Right lobe of liver (tissue), 6 donors: ENCODE data around the gene STRADA. TPM values are rescaled to one million over a fixed set of nuclear protein-coding genes. Genes with fewer than 3 reads are reported as not detected.
A peak's percentile ranks its signal among the peaks of the same experiment; 100 is the strongest.

ENCODE experiments used
- ATAC-seq, 4 donors: fragments of 200-7000 bp; cut with Tn5 transposase; one replicate each; pipeline ENCODE4 v1.9.1; 2020; ENCODE audit warnings: mild to moderate bottlenecking in 4 of 4, moderate library complexity in 4 of 4
- DNase-seq, 3 donors: peaks; one replicate each; pipeline ENCODE4 v3.0.0-alpha.2; 2020
- H3K27ac ChIP-seq, 3 donors: fragments of 200-600 bp; one replicate each; pipeline ENCODE4 v1.8.0; 2022
- H3K27me3 ChIP-seq, 2 donors: fragments of 200-600 bp; one replicate each; pipeline ENCODE4 v1.8.0; 2022
- H3K36me3 ChIP-seq, 4 donors: fragments of 200-600 bp; sonication (generic) in 1 of 4; one replicate each; pipeline versions ENCODE4 v1.5.1 to v1.8.0; 2017 to 2022; ENCODE audit warnings: control low read depth in 1 of 4
- H3K4me1 ChIP-seq, 4 donors: fragments of 200-600 bp; sonication (generic) in 1 of 4; one replicate each; pipeline versions ENCODE4 v1.5.1 to v1.8.0; 2017 to 2022; ENCODE audit warnings: control low read depth in 1 of 4
- H3K4me3 ChIP-seq, 3 donors: fragments of 200-600 bp; one replicate each; pipeline ENCODE4 v1.8.0; 2022
- H3K9me3 ChIP-seq, 4 donors: fragments of 200-600 bp; sonication (generic) in 1 of 4; one replicate each; pipeline versions ENCODE4 v1.5.1 to v1.8.0; 2017 to 2022; ENCODE audit warnings: control low read depth in 1 of 4
- POLR2A ChIP-seq: fragments of 450-650 bp; IDR thresholded peaks from one replicate; pipeline ENCODE4 v1.6.1; 2017; ENCODE audit warnings: antibody characterized with exemption, mild to moderate bottlenecking
- WGBS: methylation state at CpG from one replicate; pipeline ENCODE4 v1.1.6; 2018; ENCODE audit warnings: low coverage, low lambda C conversion rate; ENCODE audit not compliant: insufficient coverage; ENCODE audit errors: missing lambda C conversion rate; 5-methylcytosine and 5-hydroxymethylcytosine counted together
- intact Hi-C, 2 donors: fragments of 100-400 bp; cut with DNase I; formaldehyde crosslinking; loops; one replicate each; pipeline versions ENCODE4 v1.11.2 to v1.14.1; 2022
- total RNA-seq, 6 experiments: library from RNA; depleted of rRNA in 2 of 6; stranded (reverse); fragments of >200 nt in 2 of 6; fragmentation: NEBNext Ultra II Directional in 3 of 6; extraction: Animal tissue kit (Norgen Biotek cat#: 25700) in 3 of 6; gene quantifications; one replicate each; pipeline versions ENCODE4 v1.1.0 to v1.2.4, GENCODE V29; 2016 to 2023
- TF ChIP-seq, protein P1 (sequence below), 4 donors: fragments of 200-600 bp in 3 of 4; fragments of 450-650 bp in 1 of 4; IDR thresholded peaks; one replicate each; pipeline versions ENCODE4 v1.5.1 to v1.8.0; 2016 to 2022; ENCODE audit warnings: antibody characterized with exemption in 4 of 4, mild to moderate bottlenecking in 2 of 4
- donor health status: DM: no; HTN: yes; CAD: no.
- donor health status: DM: no; HTN: no; CAD: no.
- donor health status: DM: no; HTN: no; CAD: no.
- donor health status: DM: no; HTN: yes; CAD: no.
- donor health status: DM: no; HTN: yes; CAD: no.

The STRADA gene
- total RNA-seq, 6 experiments from 2014 or later, result 8.4 to 15.1 (median 13.0) TPM

DNA sequence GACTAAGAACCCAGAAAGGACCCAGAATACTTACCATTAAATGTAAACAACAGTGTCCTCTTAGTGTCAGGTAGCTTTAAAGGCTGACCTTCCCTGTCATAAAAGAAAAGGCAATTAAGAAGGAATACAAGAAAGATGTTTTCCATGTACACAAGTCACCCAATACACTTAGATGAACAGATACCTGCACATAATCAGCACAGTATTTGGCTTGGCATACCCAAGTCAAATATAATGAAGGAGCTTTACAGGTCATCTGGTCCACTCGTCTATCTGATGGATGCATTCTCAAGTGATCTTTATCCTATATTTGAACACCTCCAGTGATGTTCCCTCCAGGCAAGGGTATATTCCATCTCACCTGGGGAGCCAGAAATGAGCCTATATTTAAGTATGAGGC lies 11.1 kb upstream of the STRADA start:
- DNase-seq (no peak), ATAC-seq (no peak)
- Histone ChIP-seq H3K9me3 (no peaks in the 10 kb centered on the region), H3K4me1 (no peaks in the 10 kb centered on the region), H3K27ac (no peak overlapping the region), H3K4me3 (no peak overlapping the region), H3K36me3 (peaks cover 0 to 61% (median 27%) of the 10 kb centered on the region in 4 donors), H3K27me3 (no peaks in the 10 kb centered on the region)
- TF ChIP-seq POLR2A, result no peak
- TF ChIP-seq, protein P1, sequence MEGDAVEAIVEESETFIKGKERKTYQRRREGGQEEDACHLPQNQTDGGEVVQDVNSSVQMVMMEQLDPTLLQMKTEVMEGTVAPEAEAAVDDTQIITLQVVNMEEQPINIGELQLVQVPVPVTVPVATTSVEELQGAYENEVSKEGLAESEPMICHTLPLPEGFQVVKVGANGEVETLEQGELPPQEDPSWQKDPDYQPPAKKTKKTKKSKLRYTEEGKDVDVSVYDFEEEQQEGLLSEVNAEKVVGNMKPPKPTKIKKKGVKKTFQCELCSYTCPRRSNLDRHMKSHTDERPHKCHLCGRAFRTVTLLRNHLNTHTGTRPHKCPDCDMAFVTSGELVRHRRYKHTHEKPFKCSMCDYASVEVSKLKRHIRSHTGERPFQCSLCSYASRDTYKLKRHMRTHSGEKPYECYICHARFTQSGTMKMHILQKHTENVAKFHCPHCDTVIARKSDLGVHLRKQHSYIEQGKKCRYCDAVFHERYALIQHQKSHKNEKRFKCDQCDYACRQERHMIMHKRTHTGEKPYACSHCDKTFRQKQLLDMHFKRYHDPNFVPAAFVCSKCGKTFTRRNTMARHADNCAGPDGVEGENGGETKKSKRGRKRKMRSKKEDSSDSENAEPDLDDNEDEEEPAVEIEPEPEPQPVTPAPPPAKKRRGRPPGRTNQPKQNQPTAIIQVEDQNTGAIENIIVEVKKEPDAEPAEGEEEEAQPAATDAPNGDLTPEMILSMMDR (IDR thresholded peaks at IDR 0.05), result no peak
- WGBS, result 25% methylated on average over 1 of the region's 1 CpG
- intact Hi-C loops, result no loop called here

DNA sequence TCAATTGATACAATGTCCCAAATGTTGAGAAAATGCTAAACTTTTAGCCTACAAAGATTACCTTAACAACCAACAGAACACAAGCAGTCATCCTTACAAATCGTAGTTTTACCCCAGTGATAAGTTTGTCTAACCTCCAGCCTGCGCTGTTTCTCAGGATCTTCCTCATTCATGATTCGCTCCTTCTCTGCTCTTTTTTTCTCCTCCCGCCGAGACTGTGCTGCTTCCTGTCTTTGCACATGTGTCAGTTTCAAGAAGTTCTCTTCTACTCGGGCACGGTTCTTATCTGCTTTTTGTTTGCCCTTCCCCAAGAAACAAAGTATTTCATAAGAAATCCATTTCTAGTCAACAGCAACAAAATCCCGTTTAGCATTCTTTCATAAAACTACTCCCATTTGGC lies 10.2 kb upstream of the STRADA start:
- DNase-seq, result no peak
- Histone ChIP-seq H3K36me3 (peaks cover 0 to 62% (median 34%) of the 10 kb centered on the region in 4 donors), H3K27me3 (no peaks in the 10 kb centered on the region), H3K9me3 (no peaks in the 10 kb centered on the region), H3K4me3 (no peak overlapping the region), H3K4me1 (no peaks in the 10 kb centered on the region), H3K27ac (no peak overlapping the region)
- ATAC-seq, result peak; percentile 34 to 56 (median 42)
- WGBS, result 42% methylated on average over 8 of the region's 8 CpGs
- intact Hi-C loops, result no loop called here
- TF ChIP-seq, protein P1 (IDR thresholded peaks at IDR 0.05), result no peak
- no peak for TF ChIP-seq POLR2A

DNA sequence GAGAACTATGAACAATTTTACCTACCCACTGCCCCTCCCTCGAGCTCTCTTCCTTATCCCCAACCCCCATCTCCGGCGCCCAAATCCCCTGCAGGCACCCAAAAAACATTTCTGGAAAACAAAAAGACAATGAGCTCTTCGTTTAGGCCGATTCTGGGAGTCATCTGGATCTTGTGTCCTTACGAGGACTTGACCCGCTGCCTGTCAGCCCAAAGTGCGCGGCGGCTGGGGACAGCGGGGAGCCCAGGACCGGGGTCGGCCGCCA lies 524 bp downstream of the STRADA start:
- peak overlapping the region; percentile 33 to 91 (median 70) for H3K27ac ChIP-seq
- peak in 3 of 4 donors; percentile 26 to 52 (median 31) for ATAC-seq
- TF ChIP-seq, protein P1 (IDR thresholded peaks at IDR 0.05), result no peak
- no peak for TF ChIP-seq POLR2A
- 0% methylated on average over 7 of the region's 14 CpGs for WGBS
- DNase-seq, result no peak
- no peaks in the 10 kb centered on the region for H3K9me3 ChIP-seq
- no peaks in the 10 kb centered on the region for H3K27me3 ChIP-seq
- H3K36me3 ChIP-seq, result peaks cover 0 to 7% (median 5%) of the 10 kb centered on the region in 4 donors
- H3K4me3 ChIP-seq, result peak overlapping the region; percentile 74 to 97 (median 80)
- intact Hi-C loops, result no loop called here
- H3K4me1 ChIP-seq, result peaks cover 0 to 8% (median 3%) of the 10 kb centered on the region in 4 donors

DNA sequence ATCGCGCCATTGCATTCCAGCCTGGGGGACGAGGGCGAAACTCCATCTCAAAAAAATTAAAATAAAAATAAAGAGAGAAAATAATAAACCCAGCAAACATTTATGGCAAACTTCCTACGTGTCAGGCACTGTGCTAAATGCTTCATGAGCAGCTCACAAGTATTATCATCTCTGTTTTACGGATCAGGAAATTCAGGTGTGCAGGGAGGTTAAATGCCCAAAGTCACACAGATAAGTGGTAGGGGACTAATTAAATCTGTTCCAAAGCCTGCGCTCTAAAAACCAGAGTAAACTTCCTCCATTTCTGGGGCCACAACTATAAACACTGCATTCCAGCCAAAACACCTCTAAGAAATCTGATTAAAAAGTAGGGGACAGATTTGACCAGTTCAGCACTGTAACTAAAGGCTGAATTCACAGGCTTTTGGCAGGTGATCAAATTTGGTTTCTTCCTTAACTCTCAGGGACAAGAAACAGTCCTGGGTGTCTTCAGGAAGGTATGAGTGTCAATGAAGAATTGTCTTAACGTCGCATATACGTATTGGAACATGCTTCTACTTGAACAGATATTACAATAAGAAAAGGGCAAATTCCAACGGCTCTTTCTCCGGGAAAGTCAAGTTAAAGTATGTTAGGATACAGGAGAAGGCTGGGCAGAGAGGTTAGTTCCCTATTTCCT lies 996 bp downstream of the STRADA start:
- peaks cover 0 to 8% (median 3%) of the 10 kb centered on the region in 4 donors for H3K4me1 ChIP-seq
- DNase-seq (no peak), ATAC-seq (no peak)
- WGBS, result 38% methylated on average over 12 of the region's 12 CpGs
- TF ChIP-seq, protein P1 (IDR thresholded peaks at IDR 0.05), result no peak
- no peak for TF ChIP-seq POLR2A
- intact Hi-C loops, result no loop called here
- peak overlapping the region; percentile 74 to 97 (median 80) for H3K4me3 ChIP-seq
- H3K36me3 ChIP-seq, result peaks cover 0 to 3% (median 2%) of the 10 kb centered on the region in 4 donors
- no peaks in the 10 kb centered on the region for H3K27me3 ChIP-seq
- no peaks in the 10 kb centered on the region for H3K9me3 ChIP-seq
- peak overlapping the region; percentile 33 to 91 (median 70) for H3K27ac ChIP-seq
